ENCODE measurements around the gene ATP5F1D. TPM values are rescaled to one million over a fixed set of nuclear protein-coding genes. Genes with fewer than 3 reads are reported as not detected.

Gene ATP5F1D
- total and polyA plus RNA-seq, 9 donors = 99.2 to 211 (median 165) TPM

GRCh38 chr19:1284293-1284978 is 42.9 kb downstream of the ATP5F1D start:
- H3K27ac ChIP-seq (ENCODE audit: low read length) = no peak overlapping the region
- H3K27me3 ChIP-seq (ENCODE audit: control insufficient read depth, insufficient read depth, low read length) = peaks cover 50% of the 10 kb centered on the region
- DNase-seq = peak; percentile 8
- no peak overlapping the region for H3K4me3 ChIP-seq (ENCODE audit: low read length)
- 73% methylated on average over 17 of the region's 20 CpGs for WGBS (ENCODE audit: insufficient coverage)
- H3K4me1 ChIP-seq (ENCODE audit: control insufficient read depth, insufficient read depth, low read length) = peaks cover 28% of the 10 kb centered on the region
- no peaks in the 10 kb centered on the region for H3K9me3 ChIP-seq (replicated peaks; ENCODE audit: control insufficient read depth, low read depth, low read length)
- peaks cover 2% of the 10 kb centered on the region for H3K36me3 ChIP-seq (ENCODE audit: control insufficient read depth, insufficient read depth, low read length)

GRCh38 chr19:1284979-1285736 is 43.6 kb downstream of the ATP5F1D start:
- Histone ChIP-seq H3K27me3 (ENCODE audit: control insufficient read depth, insufficient read depth, low read length) (peaks cover 53% of the 10 kb centered on the region), H3K36me3 (ENCODE audit: control insufficient read depth, insufficient read depth, low read length) (no peaks in the 10 kb centered on the region), H3K4me1 (ENCODE audit: control insufficient read depth, insufficient read depth, low read length) (peaks cover 22% of the 10 kb centered on the region), H3K4me3 (ENCODE audit: low read length) (no peak overlapping the region), H3K27ac (ENCODE audit: low read length) (no peak overlapping the region), H3K9me3 (replicated peaks; ENCODE audit: control insufficient read depth, low read depth, low read length) (no peaks in the 10 kb centered on the region)
- DNase-seq = peak; percentile 28
- WGBS (ENCODE audit: insufficient coverage) = 12% methylated on average over 49 of the region's 51 CpGs

DNA sequence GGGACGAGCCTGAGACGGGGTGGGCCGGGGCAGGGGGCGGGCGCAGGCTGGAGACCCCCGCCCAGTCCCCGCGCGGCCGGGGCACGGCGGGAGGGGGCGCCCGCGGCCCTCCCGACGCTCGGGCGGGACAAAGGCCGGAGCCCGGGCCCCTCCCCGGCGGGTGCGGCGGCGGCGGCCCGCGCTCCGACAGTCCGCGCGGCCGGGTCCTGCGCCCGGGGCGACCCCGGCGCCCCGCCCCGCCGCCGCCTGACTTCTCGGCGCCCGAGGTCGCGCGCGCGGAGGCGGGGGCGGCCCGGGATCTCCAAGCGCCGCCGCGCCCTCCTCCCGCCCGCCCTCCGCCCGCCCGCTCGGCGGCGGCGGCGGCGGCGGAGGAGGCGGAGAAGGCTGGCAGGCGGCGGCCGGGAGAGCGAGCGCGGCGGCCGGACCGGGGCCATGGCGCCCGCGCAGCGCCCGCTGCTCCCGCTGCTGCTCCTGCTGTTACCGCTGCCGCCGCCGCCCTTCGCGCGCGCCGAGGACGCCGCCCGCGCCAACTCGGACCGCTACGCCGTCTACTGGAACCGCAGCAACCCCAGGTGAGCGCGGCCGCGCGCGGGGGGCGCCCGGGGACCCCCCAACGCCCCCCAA is 44.3 kb downstream of the ATP5F1D start, which contains the start of gene EFNA2:
TSS of gene EFNA2 (plus strand) at position 137 of the 624 bp plus-strand sequence. CDS start at position 433, 296 bp downstream.
- WGBS (ENCODE audit: insufficient coverage) = under 1% methylated on average over 112 of the region's 113 CpGs
- peak within 1 kb of the TSS; percentile 30 for H3K4me3 ChIP-seq (ENCODE audit: low read length)
- H3K27me3 ChIP-seq (ENCODE audit: control insufficient read depth, insufficient read depth, low read length) = peaks cover 53% of the 10 kb centered on the region

DNA sequence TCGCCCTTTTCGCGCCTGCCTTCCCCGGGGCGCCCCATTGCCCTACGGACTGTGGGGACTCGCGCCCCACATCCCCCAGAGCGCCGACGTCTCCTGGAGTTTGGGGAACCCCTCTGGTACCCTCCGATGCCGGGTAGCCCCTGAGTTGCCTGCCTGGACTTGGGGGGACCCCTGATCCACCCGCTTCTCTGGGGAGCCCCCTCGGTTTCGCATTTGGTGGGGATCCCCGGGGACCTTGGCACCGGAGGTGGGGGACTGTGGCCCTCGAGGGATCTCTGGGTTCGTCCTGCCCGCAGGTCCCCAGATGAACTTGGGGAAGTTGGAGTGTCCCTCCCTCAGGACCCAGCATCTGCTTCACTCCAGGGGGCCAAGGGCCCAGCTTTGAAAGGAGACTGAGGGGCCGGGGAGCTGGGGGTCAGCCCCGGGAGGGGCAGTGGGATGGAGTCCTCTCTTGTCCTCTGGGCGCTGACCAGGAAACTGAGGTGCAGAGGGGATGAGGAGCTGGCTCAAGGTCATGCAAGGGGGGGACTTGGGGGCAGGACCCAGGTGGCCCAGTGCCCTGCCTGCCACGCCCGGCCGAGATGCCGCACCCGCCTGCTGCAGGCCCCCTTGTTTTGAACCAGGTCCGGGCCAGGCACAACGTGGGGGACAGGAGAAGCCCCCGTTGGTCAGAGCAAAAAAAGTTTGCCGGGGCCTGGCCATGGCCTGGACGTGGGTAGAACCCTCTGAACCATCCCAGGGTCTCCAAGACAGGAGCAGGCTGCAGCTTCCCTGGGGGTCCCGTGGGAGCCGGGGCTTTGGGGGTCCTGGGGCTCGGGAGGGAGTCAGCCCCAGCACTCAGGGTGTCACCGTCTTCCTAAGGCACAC is 45.2 kb downstream of the ATP5F1D start:
- H3K4me3 ChIP-seq (ENCODE audit: low read length) = peak overlapping the region; percentile 30

More for the DNA sequence above, 44.3 kb downstream of the ATP5F1D start, which contains the start of gene EFNA2:
- Histone ChIP-seq H3K27ac (ENCODE audit: low read length) (no peak within 1 kb of the TSS), H3K9me3 (replicated peaks; ENCODE audit: control insufficient read depth, low read depth, low read length) (no peaks in the 10 kb centered on the region), H3K36me3 (ENCODE audit: control insufficient read depth, insufficient read depth, low read length) (no peaks in the 10 kb centered on the region), H3K4me1 (ENCODE audit: control insufficient read depth, insufficient read depth, low read length) (peaks cover 22% of the 10 kb centered on the region)
- DNase-seq = peak; percentile 33

DNA sequence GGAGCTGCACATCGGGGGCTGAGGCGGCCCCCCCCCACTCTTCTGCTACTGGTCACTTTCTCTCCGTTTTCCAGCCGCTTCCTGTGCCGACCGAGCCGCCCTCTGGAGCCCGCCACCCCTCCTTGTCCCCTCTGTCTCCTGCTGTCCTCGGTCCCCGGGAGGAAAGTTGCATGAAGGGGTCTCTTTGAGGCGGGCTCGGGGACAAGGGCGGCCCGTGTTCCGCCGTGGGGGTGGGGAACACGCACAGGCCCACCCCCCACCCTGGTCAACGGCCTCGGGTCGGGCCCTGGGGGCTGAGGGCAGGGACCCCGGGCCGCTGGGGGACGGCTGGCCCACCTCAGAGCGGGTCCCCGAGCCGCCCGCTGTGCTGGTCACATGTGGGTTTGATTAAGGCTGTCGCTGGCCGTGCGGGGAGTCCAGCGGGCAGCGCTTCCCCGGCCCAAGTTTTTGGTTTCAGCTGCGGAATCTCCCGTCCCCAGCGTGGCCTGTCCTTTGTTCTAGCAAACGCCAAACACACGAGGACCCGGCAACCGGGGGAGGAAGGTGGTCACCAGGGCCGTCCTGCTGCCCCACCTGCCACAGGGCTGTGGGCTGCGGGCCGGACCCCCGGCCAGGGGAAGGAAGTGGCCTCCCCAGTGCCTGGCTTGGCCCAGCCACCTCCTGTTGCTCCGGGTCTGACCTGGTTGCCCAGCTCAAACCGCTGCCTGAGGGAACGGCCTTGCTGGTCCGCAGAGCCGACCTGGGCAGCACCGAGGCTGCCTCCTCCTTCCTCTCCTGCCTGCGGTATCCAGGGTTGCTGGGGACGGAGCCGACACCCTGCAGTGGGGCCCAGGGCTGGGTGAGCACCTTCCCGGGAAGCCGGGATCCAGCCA is 46.0 kb downstream of the ATP5F1D start:
- Histone ChIP-seq H3K9me3 (replicated peaks; ENCODE audit: control insufficient read depth, low read depth, low read length) (no peaks in the 10 kb centered on the region), H3K36me3 (ENCODE audit: control insufficient read depth, insufficient read depth, low read length) (no peaks in the 10 kb centered on the region), H3K27me3 (ENCODE audit: control insufficient read depth, insufficient read depth, low read length) (peaks cover 65% of the 10 kb centered on the region), H3K4me1 (ENCODE audit: control insufficient read depth, insufficient read depth, low read length) (peaks cover 31% of the 10 kb centered on the region), H3K27ac (ENCODE audit: low read length) (no peak overlapping the region), H3K4me3 (ENCODE audit: low read length) (no peak overlapping the region)
- DNase-seq = peak; percentile 15
- 18% methylated on average over 34 of the region's 55 CpGs for WGBS (ENCODE audit: insufficient coverage)

More for the DNA sequence above, 45.2 kb downstream of the ATP5F1D start:
- Histone ChIP-seq H3K9me3 (replicated peaks; ENCODE audit: control insufficient read depth, low read depth, low read length) (no peaks in the 10 kb centered on the region), H3K27ac (ENCODE audit: low read length) (no peak overlapping the region), H3K4me1 (ENCODE audit: control insufficient read depth, insufficient read depth, low read length) (peaks cover 24% of the 10 kb centered on the region), H3K27me3 (ENCODE audit: control insufficient read depth, insufficient read depth, low read length) (peaks cover 57% of the 10 kb centered on the region), H3K36me3 (ENCODE audit: control insufficient read depth, insufficient read depth, low read length) (no peaks in the 10 kb centered on the region)
- WGBS (ENCODE audit: insufficient coverage) = 15% methylated on average over 34 of the region's 38 CpGs
- peak; percentile 17 for DNase-seq

- H3K27me3 ChIP-seq (ENCODE audit: control insufficient read depth, insufficient read depth, low read length) = peaks cover 60% of the 10 kb centered on the region
- H3K9me3 ChIP-seq (replicated peaks; ENCODE audit: control insufficient read depth, low read depth, low read length) = no peaks in the 10 kb centered on the region
- H3K4me1 ChIP-seq (ENCODE audit: control insufficient read depth, insufficient read depth, low read length) = peaks cover 31% of the 10 kb centered on the region
- no peak overlapping the region for H3K4me3 ChIP-seq (ENCODE audit: low read length)
- DNase-seq = no peak
- WGBS (ENCODE audit: insufficient coverage) = 70% methylated on average over 17 of the region's 18 CpGs
- no peak overlapping the region for H3K27ac ChIP-seq (ENCODE audit: low read length)
- no peaks in the 10 kb centered on the region for H3K36me3 ChIP-seq (ENCODE audit: control insufficient read depth, insufficient read depth, low read length)
These were observed 46.7 kb downstream of the ATP5F1D start for GRCh38 chr19:1288226-1288612.

GRCh38 chr19:1288833-1289685 is 47.5 kb downstream of the ATP5F1D start:
- Histone ChIP-seq H3K4me3 (ENCODE audit: low read length) (no peak overlapping the region), H3K4me1 (ENCODE audit: control insufficient read depth, insufficient read depth, low read length) (peaks cover 31% of the 10 kb centered on the region), H3K27me3 (ENCODE audit: control insufficient read depth, insufficient read depth, low read length) (peaks cover 56% of the 10 kb centered on the region), H3K27ac (ENCODE audit: low read length) (no peak overlapping the region), H3K36me3 (ENCODE audit: control insufficient read depth, insufficient read depth, low read length) (no peaks in the 10 kb centered on the region), H3K9me3 (replicated peaks; ENCODE audit: control insufficient read depth, low read depth, low read length) (no peaks in the 10 kb centered on the region)
- WGBS (ENCODE audit: insufficient coverage) = 81% methylated on average over 41 of the region's 41 CpGs
- DNase-seq = no peak

- 76% methylated on average over 19 of the region's 19 CpGs for WGBS (ENCODE audit: insufficient coverage)
- no peak overlapping the region for H3K4me3 ChIP-seq (ENCODE audit: low read length)
- H3K27me3 ChIP-seq (ENCODE audit: control insufficient read depth, insufficient read depth, low read length) = peaks cover 53% of the 10 kb centered on the region
- H3K27ac ChIP-seq (ENCODE audit: low read length) = no peak overlapping the region
- no peaks in the 10 kb centered on the region for H3K9me3 ChIP-seq (replicated peaks; ENCODE audit: control insufficient read depth, low read depth, low read length)
- DNase-seq = no peak
- H3K4me1 ChIP-seq (ENCODE audit: control insufficient read depth, insufficient read depth, low read length) = peaks cover 31% of the 10 kb centered on the region
- H3K36me3 ChIP-seq (ENCODE audit: control insufficient read depth, insufficient read depth, low read length) = no peaks in the 10 kb centered on the region
These were observed 48.1 kb downstream of the ATP5F1D start for GRCh38 chr19:1289686-1290025.

All from muscle of leg (tissue), 11 donors.